NOMO-1 (cell line): Measurements from ENCODE around the gene PDPK1.
A peak's percentile ranks its signal among the peaks of the same experiment; 100 is the strongest.
"Not testable (repeated sequence)": the region's sequence is repeated elsewhere in the genome, so short reads cannot be mapped to it uniquely, and the experiment has no call there.

Experiments used
- DNase-seq, 2 experiments: peaks; one replicate each; lab custom pipeline; 2025; ENCODE audit not compliant: unreplicated experiment in 2 of 2; lab: John Stamatoyannopoulos, UW

The PDPK1 gene

GRCh38 chr16:2520784-2521531 lies 16.9 kb upstream of the PDPK1 start:
- DNase-seq = peak; percentile 12 to 31

GRCh38 chr16:2523801-2524231 lies 14.0 kb upstream of the PDPK1 start:
- no peak for DNase-seq

DNA sequence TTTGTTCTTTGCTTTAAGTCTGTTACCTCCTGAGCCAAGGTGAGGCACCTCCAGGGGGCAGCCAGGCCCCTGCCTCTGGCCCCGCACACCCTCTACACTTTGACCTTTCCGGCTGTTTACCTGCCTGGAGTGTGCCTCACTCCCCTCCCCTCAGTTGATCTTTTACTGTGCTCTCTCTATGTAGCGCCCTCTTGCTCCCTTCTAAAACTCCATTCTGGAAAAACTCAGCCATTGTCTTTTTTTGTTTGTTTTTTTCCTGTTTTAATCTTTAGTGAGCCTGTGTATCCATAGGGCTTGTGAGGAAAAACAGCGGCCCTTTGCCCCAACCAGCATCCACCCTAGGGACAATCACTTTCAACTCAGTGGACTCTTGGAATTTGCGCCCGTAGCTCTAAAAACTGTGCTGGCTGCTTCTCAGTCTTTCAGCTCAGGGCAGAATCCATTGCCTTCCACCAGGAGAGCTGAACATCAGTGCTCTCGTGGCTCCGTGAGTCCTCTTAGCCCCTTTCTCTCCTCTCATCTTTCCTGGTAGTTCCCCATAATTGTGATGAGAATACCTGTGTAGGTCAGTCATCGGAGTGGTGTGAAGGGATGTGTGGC lies 13.4 kb upstream of the PDPK1 start:
- no peak for DNase-seq

DNA sequence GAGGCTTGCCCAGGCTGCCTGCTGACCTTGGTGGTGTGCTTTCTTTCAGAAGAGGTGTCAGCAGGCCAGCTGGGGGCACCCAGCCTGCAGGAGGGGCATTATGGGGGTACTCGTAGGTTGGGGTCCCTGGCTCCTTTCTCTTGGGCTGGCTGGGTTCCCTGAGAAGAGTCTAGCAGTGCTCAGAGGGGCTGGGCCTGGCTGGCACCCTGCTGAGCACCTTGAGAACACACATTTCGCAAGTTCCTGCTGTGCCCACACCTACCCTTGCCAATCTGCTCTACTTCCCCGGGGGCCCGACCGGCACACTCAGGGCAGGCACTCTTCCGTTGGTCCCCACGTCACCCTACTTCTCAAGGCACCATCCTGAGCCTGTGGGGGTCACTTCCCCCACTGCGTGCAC lies 11.7 kb upstream of the PDPK1 start:
- DNase-seq = no peak

- DNase-seq = no peak
Measured at GRCh38 chr16:2527071-2527783, 10.6 kb upstream of the PDPK1 start.

- DNase-seq = no peak
Measured at GRCh38 chr16:2527784-2528100, 10.1 kb upstream of the PDPK1 start.

DNA sequence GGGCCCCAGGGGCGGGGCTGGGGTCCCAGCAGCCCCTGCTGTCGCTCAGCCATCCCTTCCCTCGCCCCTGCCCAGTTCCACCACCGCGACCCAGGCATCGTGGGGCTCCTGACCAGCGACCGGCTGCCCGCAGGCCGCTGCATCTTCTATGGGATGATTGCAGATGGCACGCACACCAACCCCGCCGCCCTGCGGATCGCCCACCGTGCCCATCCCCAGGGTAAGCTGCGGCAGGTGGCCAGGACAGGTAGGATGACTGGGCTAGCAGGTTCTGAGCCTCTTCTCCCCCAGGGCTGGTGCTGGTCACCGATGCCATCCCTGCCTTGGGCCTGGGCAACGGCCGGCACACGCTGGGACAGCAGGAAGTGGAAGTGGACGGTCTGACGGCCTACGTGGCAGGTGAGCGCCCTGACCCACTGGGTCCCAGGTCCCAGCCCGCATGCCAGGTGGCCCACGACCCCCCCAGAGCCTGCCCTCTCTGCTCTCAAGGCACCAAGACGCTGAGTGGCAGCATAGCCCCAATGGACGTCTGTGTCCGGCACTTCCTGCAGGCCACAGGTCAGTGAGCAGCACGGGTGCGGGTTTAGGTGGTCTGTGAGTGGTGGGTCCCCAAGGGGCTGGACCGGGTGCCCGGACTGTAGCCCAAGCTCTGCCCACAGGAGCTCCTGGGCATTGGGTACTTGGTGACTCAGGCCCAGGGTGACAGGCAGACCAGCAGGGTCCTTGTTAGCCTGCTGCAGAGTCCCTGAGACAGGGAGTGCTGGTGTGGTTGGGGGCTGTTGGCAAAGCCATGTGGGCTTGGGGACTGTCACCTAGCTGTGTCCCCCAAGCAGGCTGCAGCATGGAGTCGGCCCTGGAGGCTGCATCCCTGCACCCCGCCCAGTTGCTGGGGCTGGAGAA lies 9.4 kb upstream of the PDPK1 start:
- no peak for DNase-seq

DNA sequence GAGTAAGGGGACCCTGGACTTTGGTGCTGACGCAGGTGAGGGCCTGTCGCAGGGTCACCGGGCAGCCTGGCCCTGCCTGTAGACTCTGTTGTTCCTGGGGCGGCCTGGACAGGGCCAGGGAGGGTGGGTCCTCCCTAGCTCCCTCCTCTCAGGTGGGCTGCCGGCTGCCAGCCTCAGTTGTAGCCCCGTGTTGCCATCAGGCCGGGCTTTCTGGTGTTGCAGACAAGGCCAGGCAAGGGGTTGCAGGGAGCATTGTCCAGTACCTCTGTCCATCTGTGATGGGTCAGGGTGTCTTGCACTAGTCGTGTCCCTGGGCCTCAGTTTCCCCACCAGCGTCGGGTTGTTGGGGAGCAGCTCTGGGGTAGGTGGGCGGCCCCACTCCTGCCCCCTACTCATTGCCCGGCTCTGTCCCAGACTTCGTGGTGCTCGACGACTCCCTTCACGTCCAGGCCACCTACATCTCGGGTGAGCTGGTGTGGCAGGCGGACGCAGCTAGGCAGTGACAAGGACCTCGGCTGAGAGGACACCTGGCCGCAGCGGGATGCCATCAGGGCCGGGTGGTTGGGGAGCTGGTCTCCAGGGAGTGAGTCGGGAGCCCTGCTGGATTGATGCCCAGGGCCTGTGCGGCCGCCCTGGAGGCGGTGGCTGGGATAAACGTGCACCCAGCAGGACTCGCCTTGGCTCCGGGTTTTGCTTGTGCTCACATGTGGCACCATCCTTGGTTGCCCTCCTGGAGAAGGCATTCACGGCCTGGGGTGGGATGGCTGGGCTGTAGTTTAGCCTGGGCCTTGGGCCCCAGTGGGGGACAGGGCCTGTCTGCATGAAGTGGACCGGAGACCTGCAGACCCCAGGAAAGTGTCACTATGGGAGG lies 8.5 kb upstream of the PDPK1 start:
- DNase-seq = no peak

DNA sequence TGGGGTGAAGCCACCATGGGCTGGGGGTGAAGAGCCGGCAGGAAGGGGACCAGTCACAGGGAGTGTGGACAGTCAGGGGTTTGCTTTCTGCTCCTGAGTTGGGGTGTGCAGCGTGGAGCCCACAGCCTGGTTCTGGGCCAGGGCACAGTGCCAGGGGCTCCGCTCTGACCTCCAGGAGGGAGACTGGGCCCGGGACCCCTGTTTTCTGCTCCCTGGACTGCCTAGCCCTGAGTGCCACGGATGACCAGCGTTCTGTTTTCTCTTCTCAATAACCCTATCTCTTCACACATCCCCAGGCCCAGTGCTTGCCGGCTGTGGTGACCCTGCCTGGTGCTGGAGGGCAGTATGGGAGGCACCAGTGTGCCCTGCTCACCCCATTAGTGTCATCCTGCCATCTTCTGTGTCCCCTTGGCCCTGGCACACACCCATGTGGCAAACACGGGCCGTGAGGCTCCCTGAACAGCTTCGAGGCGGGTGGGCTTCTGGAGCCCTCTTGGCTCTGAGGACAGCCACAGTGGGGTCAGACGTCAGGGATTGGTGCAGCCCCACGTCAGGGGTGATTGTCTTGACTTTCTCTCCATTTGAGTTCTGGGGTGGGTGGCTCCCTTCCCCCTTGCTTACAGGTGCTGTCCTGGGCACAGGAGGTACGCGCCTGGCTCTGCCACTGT lies 7.7 kb upstream of the PDPK1 start:
- DNase-seq = no peak

GRCh38 chr16:2530629-2531318 lies 7.0 kb upstream of the PDPK1 start:
- DNase-seq = no peak

DNA sequence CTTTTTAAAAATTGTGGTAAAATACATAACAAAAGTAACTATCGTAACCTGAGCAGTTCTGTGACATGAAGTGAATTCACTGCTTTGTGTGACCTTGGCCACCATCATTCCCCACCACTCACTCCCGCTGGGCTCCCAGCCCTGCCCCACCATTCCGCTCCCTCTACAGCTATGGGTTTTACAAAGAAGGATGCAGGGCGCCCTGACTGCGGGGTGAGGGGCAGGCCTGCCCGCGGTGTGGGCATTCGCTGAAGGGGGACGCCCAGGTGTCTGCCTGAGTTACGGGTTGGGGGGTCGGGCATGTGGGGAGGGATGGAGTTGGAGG lies 6.5 kb upstream of the PDPK1 start, which contains the start of gene CEMP1:
Gene CEMP1, minus strand, starts transcription at position 38 of the 325 bp plus-strand sequence. CDS start 335 bp downstream, outside the sequence.
- no peak for DNase-seq

- DNase-seq = peak; percentile 97 to 99
Measured at GRCh38 chr16:2531696-2532493, 5.9 kb upstream of the PDPK1 start.

DNA sequence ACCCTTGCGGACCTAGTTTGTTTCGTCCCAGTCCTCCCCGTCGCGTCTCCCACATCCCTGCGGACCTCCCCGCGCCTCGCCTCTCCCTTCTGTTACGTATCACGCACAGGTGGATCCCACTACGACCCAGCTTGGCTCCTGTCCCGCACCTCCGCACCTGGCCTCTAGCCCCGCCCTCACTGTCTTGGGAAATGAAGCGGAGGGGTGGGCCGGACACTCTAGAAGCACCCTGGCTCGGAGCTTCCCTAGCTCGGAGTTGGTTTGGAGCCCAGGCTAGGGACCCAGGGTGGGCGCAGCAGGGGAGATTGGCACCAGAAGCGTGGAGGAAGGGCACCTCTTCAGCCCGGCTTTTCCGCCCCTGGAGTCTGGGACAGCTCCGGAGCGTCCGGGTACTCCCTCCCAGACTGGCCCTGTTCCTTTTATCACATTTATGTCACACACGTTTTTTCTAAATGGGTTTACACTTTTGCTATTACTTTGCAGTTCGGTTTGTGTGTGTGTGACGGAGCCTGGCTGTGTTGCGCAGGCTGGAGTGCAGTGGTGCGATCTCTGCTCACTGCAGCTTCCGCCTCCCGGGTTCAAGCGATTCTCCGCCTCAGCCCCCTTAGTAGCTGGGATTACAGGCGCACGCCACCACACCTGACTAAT lies 5.2 kb upstream of the PDPK1 start:
- peak; percentile 34 to 49 for DNase-seq

DNA sequence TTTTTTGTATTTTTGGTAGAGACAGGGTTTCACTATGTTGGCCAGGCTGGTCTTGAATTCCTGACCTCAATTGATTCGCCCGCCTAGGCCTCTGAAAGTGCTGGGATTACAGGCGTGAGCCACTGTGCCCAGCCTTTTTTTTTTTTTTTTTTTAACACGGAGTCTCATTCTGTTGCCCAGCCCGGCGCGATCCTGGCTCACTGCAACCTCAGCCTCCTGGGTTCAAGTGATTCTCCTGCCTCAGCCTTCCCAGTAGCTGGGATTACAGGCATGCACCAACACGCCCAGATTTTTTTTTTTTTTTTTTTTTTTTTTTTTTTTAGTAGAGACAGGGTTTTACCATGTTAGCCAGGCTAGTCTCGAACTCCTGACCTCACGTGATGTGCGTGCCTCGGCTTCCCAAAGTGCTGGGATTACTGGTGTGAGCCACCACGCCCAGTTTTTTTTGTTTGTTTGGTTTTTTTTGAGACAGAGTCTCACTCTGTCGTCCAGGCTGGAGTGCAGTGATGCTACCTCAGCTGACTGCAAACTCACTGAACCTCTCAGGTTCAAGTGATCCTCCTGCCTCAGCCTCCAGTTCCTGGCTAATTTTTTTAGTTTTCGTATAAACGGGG lies 4.6 kb upstream of the PDPK1 start:
- DNase-seq = not testable (repeated sequence)

- no peak for DNase-seq
Measured at GRCh38 chr16:2533912-2534311, 3.9 kb upstream of the PDPK1 start.

- DNase-seq = not testable (repeated sequence)
Measured at GRCh38 chr16:2534335-2534734, 3.5 kb upstream of the PDPK1 start.

GRCh38 chr16:2535625-2536013 lies 2.2 kb upstream of the PDPK1 start:
- DNase-seq = peak; percentile 25 to 49
